IPS-18c (cell line): ENCODE results near the gene TRIM10.
"Not testable (repeated sequence)": the region's sequence is repeated elsewhere in the genome, so short reads cannot be mapped to it uniquely, and the experiment has no call there.

Source experiments
- H3K4me3 ChIP-seq: 2 replicates; pipeline ENCODE4 v1.7.0; 2013; ENCODE audit warnings: low read depth, mild to moderate bottlenecking, low read length, moderate library complexity; ENCODE audit not compliant: insufficient read depth
- H3K9me3 ChIP-seq: one replicate; pipeline ENCODE4 v1.6.1; 2013; ENCODE audit warnings: mild to moderate bottlenecking, low read length, moderate library complexity; ENCODE audit not compliant: control insufficient read depth, insufficient read depth

The TRIM10 gene

DNA sequence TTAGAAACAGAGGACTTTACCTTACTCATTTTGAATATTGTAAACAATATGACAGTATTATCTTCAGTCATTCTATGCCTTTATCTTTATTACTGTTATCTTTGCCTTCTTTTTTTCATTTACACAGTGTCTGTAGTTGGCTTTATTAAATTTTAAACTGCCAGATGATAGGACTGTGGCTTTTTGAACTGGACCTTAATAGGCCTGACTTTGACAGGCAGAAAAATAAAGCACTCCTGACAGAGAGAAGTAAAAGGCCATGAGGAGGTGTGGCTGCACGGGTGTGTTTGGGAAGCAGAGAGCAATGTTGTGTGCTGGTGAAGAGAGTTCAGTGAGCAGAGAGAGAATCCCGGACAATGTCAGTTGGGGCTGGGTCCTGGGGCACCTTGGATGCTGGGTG is 17.2 kb downstream of the TRIM10 start:
- Histone ChIP-seq H3K9me3 (no peaks in the 10 kb centered on the region), H3K4me3 (no peak overlapping the region)

DNA sequence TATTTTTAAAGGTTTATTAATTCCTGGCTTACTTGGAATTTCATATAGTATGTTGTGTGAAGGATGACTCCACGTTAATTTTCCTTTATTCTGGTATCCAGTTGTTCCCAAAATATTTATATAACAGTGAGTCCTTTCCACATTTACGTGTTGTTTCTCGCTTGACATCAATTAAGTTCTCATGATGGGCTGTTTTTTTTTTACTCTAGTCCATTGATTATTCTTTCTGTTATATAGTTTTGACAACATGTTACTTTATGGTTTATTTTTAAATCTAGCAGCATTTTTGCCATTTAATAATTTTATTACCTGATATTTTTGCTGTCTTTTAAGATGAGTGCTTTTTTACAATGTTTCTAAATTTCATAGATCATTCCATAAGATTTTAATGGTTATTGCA is 18.3 kb downstream of the TRIM10 start:
- H3K4me3 ChIP-seq = no peak overlapping the region
- H3K9me3 ChIP-seq = no peaks in the 10 kb centered on the region

GRCh38 chr6:30140240-30140639 is 20.8 kb downstream of the TRIM10 start:
- H3K9me3 ChIP-seq, H3K4me3 ChIP-seq: not testable (repeated sequence)

DNA sequence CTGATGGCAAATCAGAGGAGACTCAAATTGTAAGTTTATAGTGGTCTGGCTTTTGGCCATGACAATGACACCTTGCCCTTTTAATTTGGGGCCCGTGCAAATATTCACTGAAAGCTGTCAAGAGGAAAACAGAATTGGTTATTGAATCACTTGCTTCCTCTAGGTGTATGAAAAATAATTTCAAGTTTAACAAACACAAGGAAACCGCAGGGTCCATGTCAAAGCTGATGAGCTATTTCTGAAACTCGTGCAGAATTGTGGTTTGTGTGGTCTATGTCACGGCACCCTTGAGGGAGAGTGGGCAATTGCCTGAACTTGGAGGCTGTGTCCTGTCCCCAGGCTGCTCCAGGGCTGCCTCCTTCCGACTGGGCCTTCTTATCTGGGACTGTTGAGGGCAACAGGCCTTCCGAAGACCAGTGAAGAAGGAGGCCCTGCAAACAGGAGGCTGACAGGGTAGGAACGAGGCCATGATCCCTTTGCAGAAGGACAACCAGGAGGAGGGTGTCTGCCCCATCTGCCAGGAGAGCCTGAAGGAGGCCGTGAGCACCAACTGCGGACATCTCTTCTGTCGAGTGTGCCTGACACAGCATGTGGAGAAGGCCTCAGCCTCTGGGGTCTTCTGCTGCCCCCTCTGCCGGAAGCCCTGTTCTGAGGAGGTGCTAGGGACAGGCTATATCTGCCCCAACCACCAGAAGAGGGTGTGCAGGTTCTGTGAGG is 24.3 kb downstream of the TRIM10 start:
- H3K9me3 ChIP-seq = no peaks in the 10 kb centered on the region
- no peak overlapping the region for H3K4me3 ChIP-seq

DNA sequence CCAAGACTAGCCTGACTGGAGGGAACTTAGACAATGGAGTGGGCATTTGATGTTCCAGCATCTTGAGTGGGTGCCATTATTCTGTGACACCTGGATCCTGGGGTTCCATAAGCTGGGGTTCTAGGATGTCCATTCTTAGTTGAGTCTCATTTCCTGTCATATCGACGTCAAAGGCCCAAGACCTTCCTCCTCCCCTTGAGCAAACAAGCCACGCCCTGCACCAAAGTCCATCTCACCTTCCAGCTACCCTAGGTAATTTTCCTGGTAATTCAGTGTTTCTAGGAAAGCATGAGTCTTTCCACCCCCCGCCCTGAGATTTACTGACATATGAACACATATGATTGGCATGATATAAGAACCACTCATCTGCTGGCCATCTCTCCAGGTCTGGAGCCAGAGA is 25.3 kb downstream of the TRIM10 start, which contains the start of gene TRIM40:
TSS of gene TRIM40 (plus strand) at position 384 of the 400 bp plus-strand sequence. CDS start 897 bp downstream, outside the sequence.
- H3K4me3 ChIP-seq = no peak within 1 kb of the TSS
- no peaks in the 10 kb centered on the region for H3K9me3 ChIP-seq

DNA sequence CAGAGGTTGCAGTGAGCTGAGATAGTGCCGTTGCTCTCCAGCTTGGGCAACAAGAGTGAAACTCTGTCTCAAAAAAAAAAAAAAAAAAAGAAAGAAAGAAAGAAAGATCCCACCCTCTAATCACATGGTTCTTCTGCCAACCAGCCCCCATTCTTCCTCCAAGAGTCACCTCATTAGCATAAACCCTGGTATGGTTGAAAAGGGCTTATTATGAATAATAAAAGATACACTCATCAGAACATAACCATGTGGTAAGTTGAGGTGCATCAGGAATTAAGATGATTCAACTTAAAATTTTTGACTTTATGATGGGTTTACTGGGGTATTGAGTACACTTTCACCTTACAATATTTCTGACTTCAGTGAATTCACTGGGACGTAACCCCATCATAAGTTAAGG is 25.9 kb downstream of the TRIM10 start:
- Histone ChIP-seq H3K9me3 (no peaks in the 10 kb centered on the region), H3K4me3 (no peak overlapping the region)

GRCh38 chr6:30131947-30132497 is 29.0 kb downstream of the TRIM10 start:
- Histone ChIP-seq H3K4me3 (no peak overlapping the region), H3K9me3 (no peaks in the 10 kb centered on the region)

- H3K4me3 ChIP-seq = no peak overlapping the region
- no peaks in the 10 kb centered on the region for H3K9me3 ChIP-seq
These were observed 29.8 kb downstream of the TRIM10 start for GRCh38 chr6:30130887-30131862.

GRCh38 chr6:30130179-30130679 is 30.8 kb downstream of the TRIM10 start:
- H3K4me3 ChIP-seq = no peak overlapping the region
- H3K9me3 ChIP-seq = no peaks in the 10 kb centered on the region

DNA sequence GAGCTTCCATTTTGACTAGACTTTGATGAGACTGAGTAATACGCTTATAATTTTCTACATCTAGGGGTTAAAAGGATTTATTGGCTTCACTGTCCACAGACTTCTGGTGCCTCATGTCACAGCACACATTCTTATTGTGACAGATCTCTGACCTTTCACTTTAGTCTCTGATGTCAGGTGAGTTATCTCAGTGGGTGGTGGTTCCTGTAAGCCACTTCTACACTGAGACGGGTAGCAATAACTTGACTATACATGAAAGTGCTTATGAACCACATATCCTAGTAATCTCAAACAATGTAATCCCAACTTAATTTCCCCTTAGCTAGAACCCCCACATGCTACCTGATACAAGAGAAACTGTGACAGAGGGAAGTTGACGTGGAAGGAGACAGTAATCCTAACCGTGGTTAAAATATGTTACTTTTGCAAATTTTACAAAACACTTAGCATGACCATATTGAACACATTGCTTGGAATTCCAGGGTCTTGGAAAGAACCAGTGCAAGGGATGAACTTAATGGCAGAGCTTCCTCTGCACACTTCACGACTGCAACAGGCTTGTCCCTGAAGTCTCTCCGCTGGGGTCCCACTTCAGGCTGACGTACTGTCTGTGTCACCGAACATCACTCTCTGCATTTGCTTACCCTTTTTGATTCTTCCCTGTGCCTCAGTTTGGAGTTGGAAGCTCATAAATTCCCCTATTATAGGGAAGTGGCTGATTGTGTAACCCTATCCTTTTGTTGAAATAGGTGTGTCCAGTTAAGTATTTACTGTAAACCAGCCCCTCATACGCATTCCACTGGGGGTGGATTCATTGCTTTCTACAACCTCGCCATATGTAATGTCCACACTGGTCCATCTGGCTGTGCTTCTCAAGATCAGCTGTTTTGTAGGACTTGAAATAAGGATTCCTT is 31.5 kb downstream of the TRIM10 start:
- Histone ChIP-seq H3K4me3 (no peak overlapping the region), H3K9me3 (no peaks in the 10 kb centered on the region)

DNA sequence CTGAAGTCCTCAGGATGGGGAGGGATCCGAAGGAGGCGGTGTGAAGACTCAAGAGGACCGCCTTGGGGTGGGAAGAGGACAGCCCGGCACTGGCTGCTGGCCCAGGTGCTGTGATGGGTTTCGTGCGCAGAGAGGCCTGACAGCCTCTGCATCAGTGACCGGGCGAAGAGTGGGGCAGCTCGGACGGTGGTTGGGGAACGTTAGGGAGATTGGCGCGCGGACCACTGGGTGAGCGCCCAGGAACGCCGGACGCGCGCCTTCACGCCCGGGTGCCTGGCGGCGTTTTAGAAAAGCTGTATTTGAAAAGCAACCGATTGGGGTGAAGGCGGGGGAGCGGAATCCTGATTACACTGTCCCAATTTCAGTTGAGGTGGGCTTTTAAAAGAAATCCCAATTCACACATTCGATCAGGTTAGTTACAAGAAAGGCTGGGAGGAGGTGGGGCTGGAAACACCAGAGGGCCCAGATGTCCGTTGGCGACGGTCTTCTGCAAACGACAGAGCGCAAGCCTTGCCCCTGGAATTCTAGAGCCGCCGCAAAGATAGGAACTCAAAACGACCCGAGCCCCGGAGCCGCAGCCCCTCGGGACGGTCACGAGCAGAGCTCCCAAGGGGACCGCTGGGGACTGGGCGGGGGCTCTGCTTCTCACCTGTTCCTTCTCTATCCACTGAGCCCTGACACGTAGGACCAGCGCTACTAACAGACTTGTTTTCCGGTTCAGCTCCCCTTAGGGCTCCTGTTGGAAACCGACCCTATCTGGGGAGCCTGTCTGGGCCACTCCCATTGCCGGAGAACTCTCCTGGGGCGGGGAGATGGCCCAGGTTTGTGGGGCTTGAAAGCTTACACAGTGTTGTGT is 33.5 kb downstream of the TRIM10 start:
- no peaks in the 10 kb centered on the region for H3K9me3 ChIP-seq
- peak overlapping the region; percentile 53 for H3K4me3 ChIP-seq

DNA sequence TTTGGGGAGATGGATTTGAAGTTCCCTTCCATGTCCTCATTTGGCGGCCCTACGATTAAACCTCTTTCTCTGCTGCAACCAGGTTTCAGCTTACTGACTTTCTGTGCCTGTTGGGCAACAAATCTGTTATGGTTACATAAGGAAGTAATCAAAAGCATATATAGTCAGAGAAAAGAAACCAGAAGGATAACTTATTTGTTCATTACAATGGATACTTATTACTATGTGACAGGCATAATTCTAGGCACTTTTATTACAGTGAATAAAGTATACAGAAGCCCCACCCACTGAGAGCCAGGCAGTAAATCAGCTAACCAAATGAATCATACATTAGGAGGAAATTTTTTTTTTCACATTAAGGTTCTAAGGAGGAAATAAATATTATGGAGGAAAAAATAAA is 38.5 kb downstream of the TRIM10 start:
- H3K9me3 ChIP-seq = no peaks in the 10 kb centered on the region
- no peak overlapping the region for H3K4me3 ChIP-seq

DNA sequence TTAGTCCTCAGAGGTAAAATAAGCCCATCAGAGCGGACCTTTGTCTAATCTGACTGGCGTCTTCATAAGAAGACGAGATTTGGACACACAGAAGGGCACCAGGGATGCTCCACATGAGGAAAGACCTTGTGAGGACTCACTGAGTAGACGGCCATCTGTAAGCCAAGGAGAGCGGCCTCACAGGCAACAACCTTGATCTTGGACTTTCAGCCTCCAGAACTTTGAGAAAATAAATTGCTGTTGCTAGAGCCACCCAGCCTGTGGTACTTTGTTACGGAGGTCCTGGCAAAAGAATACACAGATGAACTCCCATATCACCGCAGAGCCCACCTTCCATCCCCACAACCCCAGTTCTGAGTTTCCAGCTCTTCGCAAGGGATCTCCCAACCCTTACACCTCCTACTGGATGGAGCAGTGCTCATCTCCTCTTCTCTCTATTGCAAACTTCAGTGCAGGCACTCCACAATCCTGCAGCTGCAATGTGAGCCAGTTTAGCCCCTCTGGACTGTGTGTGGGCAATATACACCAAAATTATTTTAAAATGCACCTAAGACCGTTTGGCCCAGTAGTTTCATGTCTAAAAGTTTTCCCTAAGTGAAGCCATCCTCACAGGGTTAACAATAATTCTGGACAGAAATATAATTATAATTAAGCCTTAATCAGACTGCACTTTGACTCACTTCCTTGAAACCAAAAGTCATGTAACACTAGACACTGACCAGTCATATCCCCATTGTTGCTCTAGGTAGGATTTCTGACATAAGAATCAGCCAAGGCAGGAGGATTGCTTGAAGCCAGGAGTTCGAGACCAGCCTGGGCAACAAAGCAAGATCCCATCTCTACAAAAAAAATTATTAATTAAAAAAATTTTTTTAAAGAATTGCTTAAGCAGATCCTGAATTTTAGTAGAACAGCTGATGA is 39.3 kb downstream of the TRIM10 start:
- Histone ChIP-seq H3K9me3 (no peaks in the 10 kb centered on the region), H3K4me3 (no peak overlapping the region)

- not testable (repeated sequence) for H3K9me3 ChIP-seq, H3K4me3 ChIP-seq
These were observed 42.3 kb downstream of the TRIM10 start for GRCh38 chr6:30118691-30119090.

DNA sequence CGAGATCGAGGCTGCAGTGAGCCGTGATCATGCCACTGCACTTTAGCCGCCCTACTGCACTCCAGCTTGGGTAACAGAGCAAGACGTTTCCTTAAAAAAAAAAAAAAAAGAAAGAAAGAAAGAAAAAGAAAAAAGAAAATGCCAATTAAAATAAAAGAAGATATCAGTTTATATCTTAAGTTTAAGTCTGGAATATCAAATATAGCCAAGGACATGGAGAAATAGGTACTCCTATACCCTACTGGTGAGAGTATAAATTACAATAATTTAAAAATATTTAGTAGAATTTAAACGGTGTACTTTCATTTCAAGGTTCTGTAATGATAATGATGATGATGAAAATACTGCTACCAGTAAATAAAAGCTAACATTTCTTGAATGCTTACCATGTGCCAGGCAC is 44.3 kb downstream of the TRIM10 start:
- Histone ChIP-seq H3K4me3 (no peak overlapping the region), H3K9me3 (no peaks in the 10 kb centered on the region)
